CD4-positive, alpha-beta memory T cell (primary cell): ENCODE results near the gene HTR6. TPM values are rescaled to one million over a fixed set of nuclear protein-coding genes. Genes with fewer than 3 reads are reported as not detected.

Experiments
- CTCF ChIA-PET: fragments of 350-600 bp; sonication (Branson Sonifier 250); formaldehyde crosslinking; loops from one replicate; lab custom pipeline; 2021; ENCODE audit warnings: inconsistent platforms; ENCODE audit not compliant: partially characterized antibody; lab: Charles Lee
- POLR2A ChIA-PET: fragments of 350-600 bp; sonication (Branson Sonifier 250); formaldehyde crosslinking; loops from one replicate; lab custom pipeline; 2021; ENCODE audit not compliant: partially characterized antibody; lab: Charles Lee
- DNase-seq, 5 donors: peaks; one replicate each; pipeline versions ENCODE4 v3.0.0 to v3.0.0-alpha.2; 2020 to 2022; ENCODE audit warnings: mixed read lengths in 1 of 5
- H3K27ac ChIP-seq: one replicate; pipeline ENCODE4 v1.7.0; 2013; ENCODE audit warnings: low read depth, low read length
- H3K27me3 ChIP-seq: 2 replicates; pipeline ENCODE4 v1.7.0; 2013; ENCODE audit warnings: mild to moderate bottlenecking, low read length, moderate library complexity; ENCODE audit not compliant: insufficient read depth
- H3K36me3 ChIP-seq: 2 replicates; pipeline ENCODE4 v1.7.0; 2013; ENCODE audit warnings: mild to moderate bottlenecking, low read length, moderate library complexity; ENCODE audit not compliant: insufficient read depth
- H3K4me1 ChIP-seq: 2 replicates; pipeline ENCODE4 v1.7.0; 2013; ENCODE audit warnings: mild to moderate bottlenecking, low read length, moderate library complexity; ENCODE audit not compliant: insufficient read depth
- H3K4me3 ChIP-seq, 2 donors: one replicate each; pipeline ENCODE4 v1.7.0; 2013; ENCODE audit warnings: low read length in 2 of 2, mild to moderate bottlenecking in 1 of 2
- H3K9me3 ChIP-seq, 2 donors: one replicate each; pipeline ENCODE4 v1.7.0; 2013; ENCODE audit warnings: low read length in 2 of 2, control low read depth in 1 of 2; ENCODE audit not compliant: control insufficient read depth in 1 of 2
- H3K27ac Mint-ChIP-seq, 7 donors: one replicate each; pipeline ENCODE4 v1.8.0; 2020 to 2021; ENCODE audit warnings: mixed read lengths in 7 of 7, mild to moderate bottlenecking in 6 of 7, inconsistent platforms in 3 of 7, moderate library complexity in 3 of 7
- H3K27me3 Mint-ChIP-seq, 2 donors: one replicate each; pipeline ENCODE4 v1.8.0; 2020 to 2021; ENCODE audit warnings: mixed read lengths in 2 of 2
- H3K36me3 Mint-ChIP-seq, 2 donors: one replicate each; pipeline ENCODE4 v1.8.0; 2020 to 2021; ENCODE audit warnings: mixed read lengths in 2 of 2, inconsistent platforms in 1 of 2, mild to moderate bottlenecking in 1 of 2
- H3K4me1 Mint-ChIP-seq, 4 donors: one replicate each; pipeline ENCODE4 v1.8.0; 2020 to 2021; ENCODE audit warnings: mixed read lengths in 4 of 4, mild to moderate bottlenecking in 1 of 4
- H3K4me3 Mint-ChIP-seq, 8 donors: one replicate each; pipeline ENCODE4 v1.8.0; 2020 to 2021; ENCODE audit warnings: mixed read lengths in 8 of 8, mild to moderate bottlenecking in 7 of 8, moderate library complexity in 6 of 8, inconsistent platforms in 3 of 8
- H3K9me3 Mint-ChIP-seq, 8 donors: one replicate each; pipeline ENCODE4 v1.8.0; 2020 to 2021; ENCODE audit warnings: mixed read lengths in 8 of 8, mild to moderate bottlenecking in 5 of 8, inconsistent platforms in 3 of 8, moderate library complexity in 1 of 8
- intact Hi-C: fragments of 100-400 bp; cut with micrococcal nuclease; formaldehyde crosslinking; loops from one replicate; pipeline ENCODE4 v1.15.1; 2023
- polyA plus RNA-seq, 2 donors: library from polyadenylated mRNA; unstranded; fragments of 300-500 nt; fragmentation: Illumina TruSeq; gene quantifications; one replicate each; pipeline ENCODE4 v1.2.3, GENCODE V29; 2021
- total RNA-seq, 2 experiments: library from RNA; stranded (reverse); gene quantifications; one replicate each; pipeline ENCODE4 v1.2.3, GENCODE V29; 2021

The HTR6 gene
- total and polyA plus RNA-seq, 4 experiments from 2014 or later = 0.33 to 1.1 (median 0.44) TPM; not detected in 1

GRCh38 chr1:19682257-19682656 is 17.6 kb downstream of the HTR6 start:
- POLR2A ChIA-PET = no interaction called here
- Mint-ChIP-seq H3K27me3 (no peaks in the 10 kb centered on the region), H3K9me3 (no peaks in the 10 kb centered on the region), H3K4me1 (peaks cover 3 to 9% (median 7%) of the 10 kb centered on the region in 4 donors), H3K36me3 (peaks cover 10 to 12% of the 10 kb centered on the region in 2 donors), H3K4me3 (no peak overlapping the region), H3K27ac (peak overlapping the region in 1 of 7 donors; percentile 10)
- no peak overlapping the region for H3K4me3 ChIP-seq
- intact Hi-C loops = no loop called here
- no peaks in the 10 kb centered on the region for H3K36me3 ChIP-seq
- DNase-seq = no peak
- CTCF ChIA-PET = interaction anchor here (1.0 to 2.5 kb wide), 3 partner anchors 20 to 33 kb away, joined by 3 to 8 read pairs (median 8); no protein-coding TSS in a partner anchor
- H3K27me3 ChIP-seq = no peaks in the 10 kb centered on the region
- H3K4me1 ChIP-seq = peaks cover 14% of the 10 kb centered on the region
- H3K27ac ChIP-seq = no peak overlapping the region
- no peaks in the 10 kb centered on the region for H3K9me3 ChIP-seq

DNA sequence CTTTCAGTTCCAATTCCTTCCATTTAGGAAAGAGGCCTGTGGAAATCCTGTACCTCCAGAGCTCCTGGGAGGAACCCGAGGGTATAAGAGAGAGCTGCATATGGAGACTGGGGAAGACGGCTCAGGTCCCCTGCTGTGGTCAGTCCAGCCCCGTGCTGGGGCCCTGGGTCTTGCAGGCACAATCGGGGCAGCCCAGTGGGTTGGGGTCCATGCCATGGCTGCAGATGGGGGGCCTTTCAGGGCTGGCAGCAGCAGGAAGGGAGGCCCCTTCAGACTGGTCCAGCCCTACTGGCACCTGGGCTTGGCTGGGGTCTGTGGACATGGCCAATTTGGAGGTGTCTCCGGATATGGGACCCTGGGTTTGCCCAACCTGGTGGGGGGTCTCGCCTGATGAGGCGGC is 18.2 kb downstream of the HTR6 start:
- H3K9me3 ChIP-seq = no peaks in the 10 kb centered on the region
- no peak for DNase-seq
- peaks cover 20% of the 10 kb centered on the region for H3K4me1 ChIP-seq
- ChIA-PET CTCF (interaction anchor here (2.4 to 2.5 kb wide), 2 partner anchors 21 kb away, joined by 8 read pairs; no protein-coding TSS in a partner anchor), POLR2A (no interaction called here)
- H3K27me3 Mint-ChIP-seq = no peaks in the 10 kb centered on the region
- peaks cover 10 to 17% of the 10 kb centered on the region in 2 donors for H3K36me3 Mint-ChIP-seq
- no peak overlapping the region for H3K27ac ChIP-seq
- H3K36me3 ChIP-seq = no peaks in the 10 kb centered on the region
- H3K9me3 Mint-ChIP-seq = no peaks in the 10 kb centered on the region
- no peak overlapping the region for H3K4me3 Mint-ChIP-seq
- H3K27me3 ChIP-seq = no peaks in the 10 kb centered on the region
- H3K4me3 ChIP-seq = no peak overlapping the region
- peak overlapping the region in 1 of 7 donors; percentile 18 for H3K27ac Mint-ChIP-seq
- intact Hi-C loops = no loop called here
- H3K4me1 Mint-ChIP-seq = peaks cover 9 to 15% (median 11%) of the 10 kb centered on the region in 4 donors

DNA sequence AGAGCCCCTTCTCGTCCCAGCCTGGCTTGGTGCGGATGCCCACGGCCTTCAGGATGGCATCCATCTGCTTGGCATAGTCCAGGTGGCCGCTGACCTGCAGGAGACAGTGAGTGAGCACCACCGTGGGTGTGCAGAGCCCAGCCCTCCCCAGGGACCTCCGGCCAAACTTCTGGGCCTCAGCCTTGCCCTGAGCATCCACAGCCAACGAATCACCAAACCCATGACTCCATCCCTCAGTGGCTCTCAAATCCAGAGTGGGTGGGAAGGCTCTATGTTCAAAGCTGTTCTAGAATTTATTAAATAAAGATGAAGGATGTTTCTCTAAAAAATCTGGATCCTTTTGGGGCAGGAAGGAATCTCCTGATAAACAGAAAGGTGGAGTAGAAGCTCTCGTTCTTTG is 18.7 kb downstream of the HTR6 start:
- Mint-ChIP-seq H3K9me3 (peaks cover 0 to 4% (median 0%) of the 10 kb centered on the region in 8 donors), H3K27me3 (no peaks in the 10 kb centered on the region), H3K27ac (no peak overlapping the region), H3K4me1 (peaks cover 11 to 20% (median 16%) of the 10 kb centered on the region in 4 donors), H3K4me3 (no peak overlapping the region), H3K36me3 (peaks cover 13 to 20% of the 10 kb centered on the region in 2 donors)
- no peak overlapping the region for H3K4me3 ChIP-seq
- H3K9me3 ChIP-seq = no peaks in the 10 kb centered on the region
- H3K27ac ChIP-seq = no peak overlapping the region
- no peaks in the 10 kb centered on the region for H3K36me3 ChIP-seq
- no peak for DNase-seq
- POLR2A ChIA-PET = no interaction called here
- intact Hi-C loops = no loop called here
- peaks cover 25% of the 10 kb centered on the region for H3K4me1 ChIP-seq
- CTCF ChIA-PET = interaction anchor here (2.4 to 2.5 kb wide), 2 partner anchors 21 kb away, joined by 8 read pairs; no protein-coding TSS in a partner anchor
- H3K27me3 ChIP-seq = no peaks in the 10 kb centered on the region

DNA sequence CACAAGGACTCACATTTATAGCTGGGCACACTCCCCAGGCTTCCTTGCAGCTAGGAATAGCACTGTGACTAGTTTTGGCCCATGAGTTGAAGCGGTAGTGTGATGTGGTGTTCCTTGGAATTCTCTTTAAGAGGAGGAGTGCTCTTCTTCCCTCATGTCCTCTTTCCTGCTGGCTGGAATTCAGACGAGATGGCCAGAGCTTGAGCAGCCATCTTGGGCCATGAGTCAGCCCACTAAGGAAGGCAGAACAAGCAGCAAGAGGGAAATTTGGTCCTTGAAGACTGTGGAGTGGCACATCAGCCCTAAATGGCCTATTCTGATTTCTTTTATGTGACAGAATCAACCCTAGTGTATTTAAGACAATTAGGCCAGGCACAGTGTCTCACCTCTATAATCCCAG is 20.0 kb downstream of the HTR6 start:
- DNase-seq = no peak
- H3K27ac Mint-ChIP-seq = no peak overlapping the region
- no peak overlapping the region for H3K4me3 Mint-ChIP-seq
- H3K4me1 Mint-ChIP-seq = peaks cover 21 to 33% (median 28%) of the 10 kb centered on the region in 4 donors
- no peaks in the 10 kb centered on the region for H3K36me3 ChIP-seq
- ChIA-PET CTCF (interaction anchor here (1.2 to 2.2 kb wide), 2 partner anchors 20 to 21 kb away, joined by 3 to 8 read pairs; no protein-coding TSS in a partner anchor), POLR2A (no interaction called here)
- H3K9me3 ChIP-seq = no peaks in the 10 kb centered on the region
- H3K36me3 Mint-ChIP-seq = peaks cover 19 to 21% of the 10 kb centered on the region in 2 donors
- peaks cover 38% of the 10 kb centered on the region for H3K4me1 ChIP-seq
- no peaks in the 10 kb centered on the region for H3K27me3 Mint-ChIP-seq
- H3K4me3 ChIP-seq = no peak overlapping the region
- H3K27me3 ChIP-seq = no peaks in the 10 kb centered on the region
- no peak overlapping the region for H3K27ac ChIP-seq
- intact Hi-C loops = no loop called here
- peaks cover 0 to 4% (median 0%) of the 10 kb centered on the region in 8 donors for H3K9me3 Mint-ChIP-seq

GRCh38 chr1:19685994-19686393 is 21.3 kb downstream of the HTR6 start:
- no peak overlapping the region for H3K4me3 ChIP-seq
- H3K27me3 ChIP-seq = no peaks in the 10 kb centered on the region
- Mint-ChIP-seq H3K9me3 (peaks cover 0 to 7% (median 3%) of the 10 kb centered on the region in 8 donors), H3K36me3 (peaks cover 23 to 31% of the 10 kb centered on the region in 2 donors), H3K27me3 (no peaks in the 10 kb centered on the region), H3K4me1 (peaks cover 26 to 46% (median 33%) of the 10 kb centered on the region in 4 donors), H3K27ac (peak overlapping the region in 4 of 7 donors; percentile 12 to 95 (median 28)), H3K4me3 (no peak overlapping the region)
- intact Hi-C loops = no loop called here
- H3K9me3 ChIP-seq = no peaks in the 10 kb centered on the region
- no peaks in the 10 kb centered on the region for H3K36me3 ChIP-seq
- ChIA-PET POLR2A (no interaction called here), CTCF (interaction anchor here (1.1 to 2.2 kb wide), 3 partner anchors 9 to 24 kb away, joined by 3 to 8 read pairs (median 3); no protein-coding TSS in a partner anchor)
- H3K4me1 ChIP-seq = peaks cover 48% of the 10 kb centered on the region
- no peak for DNase-seq
- H3K27ac ChIP-seq = no peak overlapping the region

DNA sequence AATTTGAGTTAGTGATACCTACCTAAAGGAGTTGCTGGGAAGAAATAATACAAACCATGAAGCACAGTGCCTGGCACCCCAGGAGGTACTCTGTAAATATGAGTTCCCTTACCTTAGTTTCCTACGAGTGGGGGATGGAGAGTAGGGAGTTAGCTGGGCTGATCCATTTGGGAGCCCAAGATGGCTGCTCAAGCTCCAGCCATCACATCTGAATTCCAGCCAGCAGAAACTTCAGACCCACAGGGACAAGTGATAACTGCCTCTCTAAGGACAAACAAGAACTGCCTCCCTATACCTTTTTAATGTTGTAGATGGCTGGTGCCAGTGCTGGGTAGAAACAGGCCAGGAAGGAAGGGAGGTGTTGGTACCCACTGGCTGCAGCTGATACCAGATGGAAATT is 22.7 kb downstream of the HTR6 start:
- H3K4me3 Mint-ChIP-seq = peak overlapping the region in 5 of 8 donors; percentile 4 to 78 (median 54)

GRCh38 chr1:19688041-19688842 is 23.6 kb downstream of the HTR6 start:
- no peaks in the 10 kb centered on the region for H3K9me3 ChIP-seq
- Mint-ChIP-seq H3K4me1 (peaks cover 26 to 56% (median 40%) of the 10 kb centered on the region in 4 donors), H3K9me3 (peaks cover 0 to 9% (median 3%) of the 10 kb centered on the region in 8 donors), H3K36me3 (peaks cover 33 to 39% of the 10 kb centered on the region in 2 donors), H3K27ac (peak overlapping the region; percentile 73 to 95 (median 91)), H3K27me3 (no peaks in the 10 kb centered on the region), H3K4me3 (peak overlapping the region in 7 of 8 donors; percentile 43 to 78 (median 65))
- CTCF ChIA-PET = interaction anchor here (3.9 kb wide), 1 partner anchor 16 kb away, joined by 18 read pairs; no protein-coding TSS in a partner anchor
- no peaks in the 10 kb centered on the region for H3K27me3 ChIP-seq
- POLR2A ChIA-PET = no interaction called here
- H3K36me3 ChIP-seq = no peaks in the 10 kb centered on the region
- intact Hi-C loops = loop anchor here (2.0 kb wide), 1 partner anchor 27 kb away; no protein-coding TSS in a partner anchor
- H3K4me3 ChIP-seq = peak overlapping the region; percentile 4 to 20
- peaks cover 48% of the 10 kb centered on the region for H3K4me1 ChIP-seq
- peak in 4 of 5 donors; percentile 65 to 83 (median 78) for DNase-seq
- peak overlapping the region; percentile 61 for H3K27ac ChIP-seq

More for the DNA sequence above, 22.7 kb downstream of the HTR6 start:
- CTCF ChIA-PET = interaction anchor here (3.9 kb wide), 1 partner anchor 16 kb away, joined by 18 read pairs; no protein-coding TSS in a partner anchor
- intact Hi-C loops = no loop called here
- H3K4me1 Mint-ChIP-seq = peaks cover 26 to 56% (median 40%) of the 10 kb centered on the region in 4 donors
- H3K9me3 Mint-ChIP-seq = peaks cover 0 to 9% (median 3%) of the 10 kb centered on the region in 8 donors
- POLR2A ChIA-PET = no interaction called here
- Histone ChIP-seq H3K36me3 (no peaks in the 10 kb centered on the region), H3K9me3 (no peaks in the 10 kb centered on the region), H3K27ac (peak overlapping the region; percentile 61), H3K4me1 (peaks cover 48% of the 10 kb centered on the region), H3K4me3 (peak overlapping the region; percentile 4 to 20), H3K27me3 (no peaks in the 10 kb centered on the region)
- H3K27ac Mint-ChIP-seq = peak overlapping the region; percentile 29 to 95 (median 91)
- H3K27me3 Mint-ChIP-seq = no peaks in the 10 kb centered on the region
- DNase-seq = no peak
- H3K36me3 Mint-ChIP-seq = peaks cover 31 to 40% of the 10 kb centered on the region in 2 donors
